OCI-LY1 (cell line): Measurements from ENCODE around the gene HEXD.

Experiments
- H2AFZ ChIP-seq: fragments of 200-600 bp; sonication (generic), shearing (Covaris generic); 2 replicates; pipeline ENCODE4 v1.6.0; 2014; ENCODE audit warnings: antibody characterized with exemption, mild to moderate bottlenecking, low read length
- H3F3A ChIP-seq: fragments of 200-600 bp; sonication (generic), shearing (Covaris generic); 2 replicates; pipeline ENCODE4 v1.6.0; 2014; ENCODE audit warnings: mild to moderate bottlenecking, antibody characterized with exemption, low read length, moderate library complexity; ENCODE audit not compliant: insufficient read depth
- H3K27ac ChIP-seq: fragments of 200-600 bp; sonication (generic); 2 replicates; pipeline ENCODE4 v1.5.1; 2014; ENCODE audit warnings: low read length, mixed run types, mild to moderate bottlenecking, low read depth; ENCODE audit not compliant: poor library complexity, severe bottlenecking
- H3K27me3 ChIP-seq: fragments of 200-600 bp; sonication (generic); 2 replicates; pipeline ENCODE4 v1.6.0; 2014; ENCODE audit warnings: antibody characterized with exemption, mild to moderate bottlenecking, low read length, moderate library complexity; ENCODE audit not compliant: insufficient read depth
- H3K36me3 ChIP-seq: fragments of 200-600 bp; sonication (generic); 2 replicates; pipeline ENCODE4 v1.6.1; 2014; ENCODE audit warnings: mild to moderate bottlenecking, antibody characterized with exemption, low read length, moderate library complexity, mixed read lengths; ENCODE audit not compliant: insufficient read depth
- H3K4me1 ChIP-seq: fragments of 200-600 bp; sonication (generic); 2 replicates; pipeline ENCODE4 v1.5.1; 2014; ENCODE audit warnings: mild to moderate bottlenecking, low read length, moderate library complexity; ENCODE audit not compliant: insufficient read depth, severe bottlenecking
- H3K4me2 ChIP-seq: fragments of 200-600 bp; sonication (generic), shearing (Covaris generic); 2 replicates; pipeline ENCODE4 v1.6.1; 2014; ENCODE audit warnings: low read length
- H3K4me3 ChIP-seq: fragments of 200-600 bp; sonication (generic); 2 replicates; pipeline ENCODE4 v1.5.1; 2014; ENCODE audit warnings: low read length, low read depth, mild to moderate bottlenecking, mixed read lengths; ENCODE audit not compliant: poor library complexity, severe bottlenecking
- H3K79me2 ChIP-seq: fragments of 200-600 bp; shearing (Covaris generic); 2 replicates; pipeline ENCODE4 v1.6.1; 2016; ENCODE audit warnings: mixed run types, low read length, mixed read lengths; ENCODE audit not compliant: insufficient read depth
- H3K9ac ChIP-seq: fragments of 200-600 bp; sonication (generic), shearing (Covaris generic); 2 replicates; pipeline ENCODE4 v1.6.1; 2014; ENCODE audit warnings: mild to moderate bottlenecking, low read length, mixed read lengths
- H3K9me2 ChIP-seq: fragments of 200-600 bp; sonication (generic), shearing (Covaris generic); 2 replicates; pipeline ENCODE4 v1.6.1; 2014; ENCODE audit warnings: low read depth, mild to moderate bottlenecking, low read length, mixed read lengths
- H3K9me3 ChIP-seq: fragments of 200-600 bp; shearing (Covaris generic); 2 replicates; pipeline ENCODE4 v1.6.1; 2014; ENCODE audit warnings: low read length, mixed read lengths
- H4K20me1 ChIP-seq: fragments of 200-600 bp; sonication (generic), shearing (Covaris generic); 2 replicates; pipeline ENCODE4 v1.6.0; 2016; ENCODE audit warnings: mild to moderate bottlenecking, low read length; ENCODE audit not compliant: insufficient read depth
- EZH2 ChIP-seq: fragments of 200-600 bp; sonication (generic), shearing (Covaris generic); IDR thresholded peaks from 2 replicates; pipeline ENCODE4 v1.8.0; 2017; ENCODE audit warnings: borderline replicate concordance, mixed run types, mild to moderate bottlenecking, antibody characterized with exemption, low read length, moderate library complexity, mixed read lengths
- TF ChIP-seq, protein P1 (sequence below): fragments of 200-600 bp; sonication (generic), shearing (Covaris generic); IDR thresholded peaks from 2 replicates; pipeline ENCODE4 v1.5.1; 2017; ENCODE audit warnings: mild to moderate bottlenecking, antibody characterized with exemption, low read length, moderate library complexity, mixed read lengths

Gene HEXD

DNA sequence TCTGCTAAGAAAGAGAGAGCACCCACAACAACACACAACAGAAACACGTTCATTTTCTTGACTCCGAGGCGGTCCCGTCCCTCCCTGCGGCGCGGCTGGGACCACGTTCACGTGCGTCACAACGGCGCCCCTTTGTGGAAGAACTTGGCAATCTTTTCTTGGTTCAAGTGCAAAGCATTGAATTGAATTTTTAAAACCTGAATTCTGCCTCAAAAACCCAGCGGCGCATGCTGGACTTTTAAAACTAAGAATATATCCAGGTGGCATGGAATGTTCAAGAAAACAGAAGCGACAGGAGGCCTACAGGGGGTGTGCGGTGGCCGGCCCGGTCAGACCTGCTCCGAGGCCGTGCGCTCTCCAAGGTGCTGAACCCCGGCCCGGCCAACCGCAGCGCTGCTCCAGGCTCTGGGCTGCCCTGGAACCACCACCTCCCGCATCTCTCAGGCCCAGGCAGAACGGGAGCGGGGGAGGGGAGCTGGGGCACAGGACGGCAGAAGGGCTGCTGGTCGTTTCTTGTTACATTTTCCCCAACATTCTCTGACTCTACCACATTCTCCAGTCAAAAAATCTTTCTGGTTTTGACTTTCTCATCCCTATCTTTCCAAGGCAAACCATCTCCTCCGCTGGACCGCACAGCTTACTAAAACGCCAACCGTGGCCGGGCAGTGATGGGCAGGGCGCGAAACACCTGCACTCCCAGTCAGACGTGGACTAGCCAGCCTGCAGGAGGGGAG lies 3.4 kb upstream of the HEXD start:
- H3K27ac ChIP-seq, result no peak overlapping the region
- peak overlapping the region; percentile 16; the same call in 1 of the 2 replicates for H3K4me2 ChIP-seq
- no peaks in the 10 kb centered on the region for H3K27me3 ChIP-seq
- H3K9ac ChIP-seq, result no peak overlapping the region
- H3K9me3 ChIP-seq, result no peaks in the 10 kb centered on the region
- no peak for TF ChIP-seq EZH2
- TF ChIP-seq, protein P1, sequence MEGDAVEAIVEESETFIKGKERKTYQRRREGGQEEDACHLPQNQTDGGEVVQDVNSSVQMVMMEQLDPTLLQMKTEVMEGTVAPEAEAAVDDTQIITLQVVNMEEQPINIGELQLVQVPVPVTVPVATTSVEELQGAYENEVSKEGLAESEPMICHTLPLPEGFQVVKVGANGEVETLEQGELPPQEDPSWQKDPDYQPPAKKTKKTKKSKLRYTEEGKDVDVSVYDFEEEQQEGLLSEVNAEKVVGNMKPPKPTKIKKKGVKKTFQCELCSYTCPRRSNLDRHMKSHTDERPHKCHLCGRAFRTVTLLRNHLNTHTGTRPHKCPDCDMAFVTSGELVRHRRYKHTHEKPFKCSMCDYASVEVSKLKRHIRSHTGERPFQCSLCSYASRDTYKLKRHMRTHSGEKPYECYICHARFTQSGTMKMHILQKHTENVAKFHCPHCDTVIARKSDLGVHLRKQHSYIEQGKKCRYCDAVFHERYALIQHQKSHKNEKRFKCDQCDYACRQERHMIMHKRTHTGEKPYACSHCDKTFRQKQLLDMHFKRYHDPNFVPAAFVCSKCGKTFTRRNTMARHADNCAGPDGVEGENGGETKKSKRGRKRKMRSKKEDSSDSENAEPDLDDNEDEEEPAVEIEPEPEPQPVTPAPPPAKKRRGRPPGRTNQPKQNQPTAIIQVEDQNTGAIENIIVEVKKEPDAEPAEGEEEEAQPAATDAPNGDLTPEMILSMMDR, result peak; percentile 98
- peaks cover 16% of the 10 kb centered on the region for H3K4me1 ChIP-seq
- H3K4me3 ChIP-seq, result no peak overlapping the region
- H3K9me2 ChIP-seq, result no peaks in the 10 kb centered on the region
- H2AFZ ChIP-seq, result no peak overlapping the region
- H3K79me2 ChIP-seq, result no peaks in the 10 kb centered on the region
- H3K36me3 ChIP-seq, result peaks cover 6% of the 10 kb centered on the region; the same call in 1 of the 2 replicates
- no peaks in the 10 kb centered on the region for H3F3A ChIP-seq
- no peaks in the 10 kb centered on the region for H4K20me1 ChIP-seq

GRCh38 chr17:82415336-82415735 lies 2.8 kb upstream of the HEXD start:
- TF ChIP-seq, protein P1, result no peak
- no peak for TF ChIP-seq EZH2
- Histone ChIP-seq H3K27ac (no peak overlapping the region), H3K27me3 (no peaks in the 10 kb centered on the region), H3K4me2 (no peak overlapping the region), H3K9me3 (no peaks in the 10 kb centered on the region), H3F3A (no peaks in the 10 kb centered on the region), H3K36me3 (peaks cover 6% of the 10 kb centered on the region; the same call in 1 of the 2 replicates), H3K4me1 (peaks cover 21% of the 10 kb centered on the region), H3K4me3 (no peak overlapping the region), H3K79me2 (no peaks in the 10 kb centered on the region), H2AFZ (no peak overlapping the region), H4K20me1 (no peaks in the 10 kb centered on the region), H3K9me2 (no peaks in the 10 kb centered on the region), H3K9ac (no peak overlapping the region)

DNA sequence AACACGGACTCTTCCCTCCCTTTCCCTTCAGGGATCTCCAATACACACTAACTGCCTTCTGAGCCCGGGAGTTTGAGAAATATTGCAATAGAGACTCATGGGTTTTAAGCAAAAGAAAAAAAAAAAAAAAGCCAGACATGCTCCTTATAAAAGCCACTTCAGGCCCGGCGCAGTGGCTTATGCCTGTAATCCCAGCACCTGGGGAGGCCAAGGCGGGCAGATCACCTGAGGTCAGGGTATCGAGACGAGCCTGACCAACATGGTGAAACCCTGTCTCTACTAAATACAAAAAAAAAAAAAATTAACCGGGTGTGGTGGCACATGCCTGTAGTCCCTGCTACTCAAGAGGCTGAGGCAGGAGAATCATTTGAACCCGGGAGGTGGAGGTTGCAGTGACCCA lies 2.4 kb upstream of the HEXD start:
- no peak overlapping the region for H3K4me3 ChIP-seq
- H3F3A ChIP-seq, result no peaks in the 10 kb centered on the region
- TF ChIP-seq EZH2, result no peak
- TF ChIP-seq, protein P1, result no peak
- no peak overlapping the region for H3K27ac ChIP-seq
- no peak overlapping the region for H3K4me2 ChIP-seq
- no peaks in the 10 kb centered on the region for H3K9me3 ChIP-seq
- no peak overlapping the region for H2AFZ ChIP-seq
- peaks cover 7% of the 10 kb centered on the region for H3K36me3 ChIP-seq
- H3K9ac ChIP-seq, result no peak overlapping the region
- H4K20me1 ChIP-seq, result no peaks in the 10 kb centered on the region
- H3K27me3 ChIP-seq, result no peaks in the 10 kb centered on the region
- no peaks in the 10 kb centered on the region for H3K9me2 ChIP-seq
- H3K4me1 ChIP-seq, result peaks cover 21% of the 10 kb centered on the region
- no peaks in the 10 kb centered on the region for H3K79me2 ChIP-seq
